GM10248 (cell line): ENCODE results near the gene STX4.

ENCODE experiments used
- CTCF ChIA-PET: fragments of 300-600 bp; sonication (Branson Sonifier 250); formaldehyde crosslinking; extraction: SDS; loops from one replicate; lab custom pipeline; 2021; ENCODE audit warnings: antibody characterized with exemption; lab: Yijun Ruan, JAX
- POLR2A ChIA-PET: fragments of 350-650 bp; sonication (Branson Sonifier 250); formaldehyde crosslinking; extraction: SDS; loops from one replicate; lab custom pipeline; 2020; ENCODE audit warnings: antibody characterized with exemption; lab: Yijun Ruan, JAX
- DNase-seq: peaks from one replicate; pipeline ENCODE4 v3.0.0; 2012; ENCODE audit errors: extremely low spot score
- TF ChIP-seq, protein P1 (sequence below): IDR thresholded peaks from 2 replicates; pipeline ENCODE4 v1.5.1; 2012; ENCODE audit warnings: mild to moderate bottlenecking, low read depth; ENCODE audit errors: extremely low read depth, missing control alignments, control extremely low read depth

The STX4 gene

DNA sequence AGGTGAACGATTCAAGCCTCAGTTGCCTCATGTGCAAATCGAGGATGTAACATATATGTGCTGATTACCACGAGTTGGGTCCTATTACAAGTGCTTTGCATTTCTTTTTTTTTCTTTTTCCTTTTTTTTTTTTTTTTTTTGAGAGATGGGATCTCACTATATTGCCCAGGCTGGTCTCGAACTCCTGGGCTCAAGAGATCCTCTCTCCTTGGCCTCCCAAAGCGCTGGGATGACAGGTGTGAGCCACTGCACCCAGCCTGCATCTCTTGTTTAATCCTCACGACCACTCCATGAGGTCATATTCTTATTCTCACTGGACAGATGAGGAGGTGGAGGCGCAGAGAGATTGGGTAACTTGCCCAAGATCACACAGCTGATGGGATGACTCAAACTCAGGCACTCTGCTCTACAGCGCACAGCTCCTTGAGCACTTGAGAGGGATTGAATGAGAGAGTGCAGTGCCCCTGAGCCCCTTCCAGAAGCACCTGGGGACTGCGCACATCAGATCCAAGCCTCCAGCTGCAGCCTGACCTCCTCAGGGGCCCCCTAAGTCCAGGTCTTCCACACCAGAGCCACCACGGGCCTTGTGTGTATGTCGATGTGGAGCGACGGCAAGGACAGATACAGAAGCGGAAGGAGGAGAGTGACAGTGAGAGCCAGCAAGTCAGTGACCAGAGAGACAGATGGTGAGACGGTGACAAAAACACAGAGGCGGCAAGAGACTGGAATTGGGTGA lies 27.8 kb upstream of the STX4 start:
- POLR2A ChIA-PET = no interaction called here
- TF ChIP-seq, protein P1, sequence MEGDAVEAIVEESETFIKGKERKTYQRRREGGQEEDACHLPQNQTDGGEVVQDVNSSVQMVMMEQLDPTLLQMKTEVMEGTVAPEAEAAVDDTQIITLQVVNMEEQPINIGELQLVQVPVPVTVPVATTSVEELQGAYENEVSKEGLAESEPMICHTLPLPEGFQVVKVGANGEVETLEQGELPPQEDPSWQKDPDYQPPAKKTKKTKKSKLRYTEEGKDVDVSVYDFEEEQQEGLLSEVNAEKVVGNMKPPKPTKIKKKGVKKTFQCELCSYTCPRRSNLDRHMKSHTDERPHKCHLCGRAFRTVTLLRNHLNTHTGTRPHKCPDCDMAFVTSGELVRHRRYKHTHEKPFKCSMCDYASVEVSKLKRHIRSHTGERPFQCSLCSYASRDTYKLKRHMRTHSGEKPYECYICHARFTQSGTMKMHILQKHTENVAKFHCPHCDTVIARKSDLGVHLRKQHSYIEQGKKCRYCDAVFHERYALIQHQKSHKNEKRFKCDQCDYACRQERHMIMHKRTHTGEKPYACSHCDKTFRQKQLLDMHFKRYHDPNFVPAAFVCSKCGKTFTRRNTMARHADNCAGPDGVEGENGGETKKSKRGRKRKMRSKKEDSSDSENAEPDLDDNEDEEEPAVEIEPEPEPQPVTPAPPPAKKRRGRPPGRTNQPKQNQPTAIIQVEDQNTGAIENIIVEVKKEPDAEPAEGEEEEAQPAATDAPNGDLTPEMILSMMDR = no peak
- CTCF ChIA-PET = no interaction called here
- no peak for DNase-seq

GRCh38 chr16:31006086-31006385 lies 27.3 kb upstream of the STX4 start:
- POLR2A ChIA-PET = no interaction called here
- DNase-seq = no peak
- TF ChIP-seq, protein P1 = no peak
- CTCF ChIA-PET = no interaction called here

DNA sequence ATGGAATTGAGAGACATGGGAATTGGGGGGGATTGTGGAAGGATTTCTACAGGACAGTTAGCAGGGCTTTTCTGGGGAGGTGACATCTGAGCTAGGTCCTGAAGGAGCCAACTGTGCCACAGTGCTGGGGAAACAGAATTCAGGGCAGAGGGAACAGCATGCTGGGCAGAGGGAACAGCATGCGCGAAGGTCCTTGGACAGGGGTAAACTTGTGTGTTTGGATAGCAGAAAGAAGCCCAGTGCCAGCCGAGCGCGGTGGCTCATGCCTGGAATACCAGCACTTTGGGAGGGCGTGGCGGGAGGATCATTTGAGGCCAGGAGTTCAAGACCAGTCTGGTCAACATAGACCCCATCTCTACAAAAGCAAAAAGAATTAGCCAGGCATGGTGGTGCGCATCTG lies 26.8 kb upstream of the STX4 start:
- ChIA-PET CTCF (no interaction called here), POLR2A (interaction anchor here (1.4 kb wide), 1 partner anchor 174 kb away, joined by 3 read pairs; no protein-coding TSS in a partner anchor)
- TF ChIP-seq, protein P1 = no peak
- DNase-seq = no peak

DNA sequence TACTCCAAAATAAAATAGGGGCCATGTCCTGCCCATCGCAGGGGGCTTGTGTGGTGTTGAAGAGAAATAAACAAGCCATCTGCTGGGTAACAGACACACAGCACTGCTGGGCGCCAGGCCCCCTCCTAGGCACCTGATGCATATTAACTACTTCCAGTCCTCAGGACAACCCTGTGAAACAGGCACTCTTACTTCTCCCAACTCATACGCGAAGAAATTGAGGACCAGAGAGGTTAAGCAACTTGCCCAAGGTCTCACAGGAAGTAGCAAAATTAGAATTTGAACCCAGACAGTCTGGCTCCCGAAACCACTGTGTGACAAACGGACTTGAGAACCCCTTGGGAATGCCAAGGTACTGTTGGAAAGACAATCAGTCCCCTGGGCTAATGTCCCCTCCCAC lies 25.7 kb upstream of the STX4 start:
- TF ChIP-seq, protein P1 = no peak
- ChIA-PET CTCF (no interaction called here), POLR2A (interaction anchor here (1.4 kb wide), 1 partner anchor 173 kb away, joined by 3 read pairs; no protein-coding TSS in a partner anchor)
- no peak for DNase-seq

GRCh38 chr16:31008149-31008548 lies 25.2 kb upstream of the STX4 start:
- no peak for DNase-seq
- TF ChIP-seq, protein P1 = no peak
- POLR2A ChIA-PET = no interaction called here
- CTCF ChIA-PET = no interaction called here

- DNase-seq = no peak
- ChIA-PET POLR2A (no interaction called here), CTCF (interaction anchor here (1.1 kb wide), 1 partner anchor 24 kb away, joined by 3 read pairs; no protein-coding TSS in a partner anchor)
- TF ChIP-seq, protein P1 = no peak
Measured at GRCh38 chr16:31008551-31008950, 24.8 kb upstream of the STX4 start.
